DMS 273 (cell line): Measurements from ENCODE around the gene TECTA.
"Not testable (repeated sequence)": the region's sequence is repeated elsewhere in the genome, so short reads cannot be mapped to it uniquely, and the experiment has no call there.

ENCODE experiments used
- DNase-seq: peaks from one replicate; lab custom pipeline; 2025; ENCODE audit not compliant: unreplicated experiment; lab: John Stamatoyannopoulos, UW

The TECTA gene

DNA sequence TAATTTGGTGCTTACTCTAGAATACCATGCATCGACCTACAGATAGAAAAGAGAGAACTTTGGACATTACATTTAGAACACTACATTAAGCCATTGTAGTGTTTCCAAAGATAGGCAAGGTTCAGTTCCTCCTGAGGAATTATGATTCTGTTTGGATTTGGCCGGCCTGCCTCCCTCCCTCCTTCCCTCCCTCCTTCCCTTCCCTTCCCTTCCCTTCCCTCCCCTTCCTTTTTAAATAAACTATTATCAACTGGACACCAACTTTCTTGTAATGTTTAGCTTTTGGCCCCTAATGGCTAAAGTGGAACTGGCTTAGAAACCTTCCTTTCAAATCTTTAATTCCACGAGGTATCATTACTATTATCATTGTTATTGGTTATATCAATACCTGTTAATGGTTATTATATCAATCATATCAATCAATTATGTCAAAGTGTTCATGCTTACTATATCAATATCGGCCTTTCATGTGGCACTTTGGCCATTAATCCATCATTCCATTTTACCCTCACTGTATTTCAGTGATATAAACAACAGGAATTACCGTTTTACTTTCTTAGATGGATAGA, 60.4 kb downstream of the TECTA start:
- DNase-seq: no peak

DNA sequence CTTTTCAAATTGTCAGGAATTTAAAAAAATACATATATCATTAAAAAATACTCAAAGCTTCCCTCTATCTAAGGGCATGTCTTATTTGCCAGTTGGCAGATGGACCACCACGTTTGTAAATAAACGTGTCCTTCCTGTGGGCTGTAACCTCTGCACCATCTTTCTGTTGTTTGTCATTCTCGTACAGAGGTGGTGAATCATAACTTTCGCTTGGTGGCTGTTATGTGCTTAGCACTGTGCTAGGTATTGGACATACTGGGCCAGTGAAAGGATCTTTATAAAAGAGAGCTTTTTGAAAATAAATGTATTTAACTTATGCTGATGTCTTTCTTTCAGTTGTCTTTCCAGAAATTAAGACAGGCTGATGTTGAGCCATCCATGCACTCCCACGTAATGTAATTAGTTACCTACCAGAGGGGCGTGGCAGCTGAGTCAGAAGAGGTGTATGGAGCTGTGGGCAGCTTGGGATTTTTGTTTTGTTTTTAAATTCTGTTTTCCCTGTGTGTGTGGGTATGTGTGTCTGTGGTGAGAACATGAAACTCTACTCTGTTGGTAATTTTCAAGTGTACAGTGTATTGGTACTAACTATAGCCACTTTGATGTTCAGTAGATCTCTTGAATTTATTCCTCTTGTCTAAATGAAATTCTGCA, 62.7 kb downstream of the TECTA start:
- DNase-seq: no peak

DNA sequence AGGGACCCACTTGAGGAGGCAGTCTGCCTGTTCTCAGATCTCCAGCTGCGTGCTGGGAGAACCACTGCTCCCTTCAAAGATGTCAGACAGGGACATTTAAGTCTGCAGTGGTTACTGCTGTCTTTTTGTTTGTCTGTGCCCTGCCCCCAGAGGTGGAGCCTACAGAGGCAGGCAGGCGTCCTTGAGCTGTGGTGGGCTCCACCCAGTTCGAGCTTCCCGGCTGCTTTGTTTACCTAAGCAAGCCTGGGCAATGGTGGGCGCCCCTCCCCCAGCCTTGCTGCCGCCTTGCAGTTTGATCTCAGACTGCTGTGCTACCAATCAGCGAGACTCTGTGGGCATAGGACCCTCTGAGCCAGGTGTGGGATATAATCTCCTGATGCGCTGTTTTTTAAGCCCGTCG, 76.6 kb downstream of the TECTA start:
- DNase-seq: not testable (repeated sequence)

- DNase-seq: no peak
Observed at GRCh38 chr11:121179306-121179705, 78.3 kb downstream of the TECTA start.

GRCh38 chr11:121180183-121180582, 79.1 kb downstream of the TECTA start:
- no peak for DNase-seq

- no peak for DNase-seq
Observed at GRCh38 chr11:121188776-121189175, 87.7 kb downstream of the TECTA start.

- no peak for DNase-seq
Observed at GRCh38 chr11:121191818-121192217, 90.8 kb downstream of the TECTA start.

DNA sequence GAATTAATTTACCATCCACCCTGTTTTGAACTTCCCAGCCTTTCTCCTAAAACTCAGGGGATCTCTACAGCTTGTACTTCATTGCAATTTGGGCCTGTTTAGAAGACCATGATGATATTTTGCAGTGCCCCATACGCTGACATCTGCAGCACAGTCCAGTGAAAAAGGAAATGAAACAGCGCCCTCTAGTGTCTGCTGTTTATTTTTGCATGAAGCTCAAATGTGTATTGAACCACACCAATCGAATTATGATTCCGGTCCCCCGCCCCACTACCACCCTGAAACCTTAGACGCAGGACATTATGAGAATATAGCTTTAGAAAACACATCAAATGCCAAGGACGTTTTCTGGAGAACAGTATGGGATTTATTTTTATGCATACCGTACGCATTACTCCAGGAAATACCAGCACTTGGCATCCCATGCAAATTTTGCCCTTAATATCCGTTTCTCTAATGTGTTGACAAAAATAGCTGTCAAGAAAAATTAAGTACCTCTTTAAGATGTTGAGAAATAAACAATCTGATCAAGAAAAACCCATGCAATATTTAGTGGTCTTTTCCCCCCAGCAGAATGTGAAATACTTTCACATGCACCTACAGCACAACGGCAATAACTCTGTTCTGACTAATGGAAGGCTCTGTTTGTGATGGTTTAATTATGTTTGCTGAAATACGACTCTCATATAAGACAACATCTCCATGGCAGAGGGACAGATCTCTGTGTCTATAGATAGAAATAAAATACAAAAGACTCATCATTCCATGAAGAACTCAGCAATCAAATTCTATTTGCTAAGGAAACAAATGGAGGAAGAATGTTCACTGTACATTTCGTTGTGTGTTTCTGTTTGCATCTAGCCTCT, 93.9 kb downstream of the TECTA start:
- peak; percentile 77 for DNase-seq

GRCh38 chr11:121198491-121198890, 97.4 kb downstream of the TECTA start:
- DNase-seq: no peak

DNA sequence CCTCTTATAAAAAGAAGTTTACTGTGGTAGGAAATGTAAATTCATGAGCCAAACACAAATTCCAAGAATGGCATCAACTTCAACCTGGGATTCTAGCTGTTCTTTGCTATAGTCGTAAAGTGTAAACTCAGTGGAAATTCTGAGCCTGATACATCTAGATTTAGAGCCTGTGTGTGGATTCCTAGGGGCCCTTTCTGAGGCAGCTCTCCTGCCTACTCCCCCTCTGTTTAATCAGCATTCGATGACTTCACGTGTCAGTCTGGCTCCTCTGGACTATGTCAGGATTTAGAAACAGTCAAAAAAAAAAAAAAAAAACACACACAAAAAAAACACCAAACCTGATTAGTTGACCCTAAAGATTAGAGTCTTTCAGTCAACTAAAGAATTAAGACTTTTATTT, 98.5 kb downstream of the TECTA start:
- no peak for DNase-seq

DNA sequence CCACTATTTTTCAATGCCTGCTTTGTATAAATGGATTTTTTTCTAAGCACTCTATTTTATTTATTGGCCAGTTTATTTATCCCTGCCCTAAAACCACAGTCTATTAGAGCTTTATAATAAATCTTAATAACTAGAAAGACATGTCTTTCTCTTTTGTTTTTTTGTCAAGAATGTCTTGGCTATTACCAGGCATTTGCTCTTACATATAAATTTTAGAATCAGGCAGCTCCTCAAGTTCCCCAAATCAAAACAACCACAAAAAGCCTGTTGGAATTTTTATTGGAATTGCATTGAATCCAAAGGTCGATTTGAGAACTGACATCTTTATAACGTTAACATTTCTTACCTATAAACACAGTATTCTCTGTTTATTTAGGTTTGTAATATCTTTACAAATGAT, 105.8 kb downstream of the TECTA start:
- no peak for DNase-seq

- no peak for DNase-seq
Observed at GRCh38 chr11:121207485-121208115, 106.6 kb downstream of the TECTA start.

GRCh38 chr11:121210445-121211080, 109.5 kb downstream of the TECTA start:
- DNase-seq: no peak

DNA sequence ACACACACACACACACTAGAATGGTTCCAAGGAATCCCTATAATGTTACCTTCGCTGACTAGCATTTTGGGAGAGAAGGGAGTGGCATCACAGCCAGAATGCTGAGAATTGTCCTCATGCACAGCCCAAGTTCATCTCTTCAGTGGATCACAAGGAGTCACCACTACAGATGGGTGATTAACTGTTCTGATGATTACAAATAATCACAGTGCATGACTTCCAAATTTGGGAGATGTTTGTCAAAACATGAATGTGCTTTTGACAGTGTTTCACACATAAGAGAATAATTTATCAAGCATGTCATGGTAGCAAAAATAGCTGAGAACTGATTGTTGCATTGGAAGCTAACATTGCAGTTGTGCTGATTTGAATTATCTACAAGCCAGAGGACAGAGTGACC, 110.6 kb downstream of the TECTA start:
- DNase-seq: no peak

DNA sequence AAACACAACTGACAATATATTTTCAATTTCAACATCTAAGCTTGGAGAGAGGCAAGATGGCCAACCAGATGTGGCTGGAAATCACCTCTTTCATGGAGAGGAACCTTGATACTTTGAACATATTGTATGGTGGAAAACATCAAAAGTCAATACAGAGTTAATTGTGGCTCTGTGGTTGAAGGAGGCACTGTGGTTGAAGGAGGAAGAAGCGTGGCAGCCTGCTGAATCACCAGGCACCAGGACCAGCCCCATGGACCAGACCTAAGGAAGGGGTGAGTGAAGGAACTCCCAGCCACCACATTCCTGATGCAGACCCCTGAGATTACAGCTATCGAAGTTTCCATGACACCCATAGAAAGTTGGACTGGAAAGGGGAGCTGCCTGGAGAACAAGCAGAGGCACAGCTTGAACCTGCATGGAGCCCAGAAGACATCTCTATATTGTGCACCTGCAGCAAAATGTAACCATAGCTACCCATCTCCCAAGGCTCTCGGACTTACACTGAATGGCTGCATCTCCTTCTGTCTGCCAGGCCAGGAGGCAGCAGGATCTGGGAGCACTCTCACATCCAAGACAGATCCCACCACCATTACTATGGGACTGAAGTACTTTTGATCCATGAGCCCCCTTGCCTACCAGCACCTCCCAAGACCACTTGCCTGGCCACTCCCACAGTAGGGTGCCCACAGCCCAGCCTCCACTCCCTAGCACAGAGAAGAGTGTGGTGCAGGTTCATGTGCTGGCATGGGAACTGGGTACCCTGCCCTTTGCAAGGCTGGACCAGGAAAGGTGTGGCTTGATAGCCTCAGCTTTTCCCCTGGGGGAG, 111.7 kb downstream of the TECTA start:
- no peak for DNase-seq

DNA sequence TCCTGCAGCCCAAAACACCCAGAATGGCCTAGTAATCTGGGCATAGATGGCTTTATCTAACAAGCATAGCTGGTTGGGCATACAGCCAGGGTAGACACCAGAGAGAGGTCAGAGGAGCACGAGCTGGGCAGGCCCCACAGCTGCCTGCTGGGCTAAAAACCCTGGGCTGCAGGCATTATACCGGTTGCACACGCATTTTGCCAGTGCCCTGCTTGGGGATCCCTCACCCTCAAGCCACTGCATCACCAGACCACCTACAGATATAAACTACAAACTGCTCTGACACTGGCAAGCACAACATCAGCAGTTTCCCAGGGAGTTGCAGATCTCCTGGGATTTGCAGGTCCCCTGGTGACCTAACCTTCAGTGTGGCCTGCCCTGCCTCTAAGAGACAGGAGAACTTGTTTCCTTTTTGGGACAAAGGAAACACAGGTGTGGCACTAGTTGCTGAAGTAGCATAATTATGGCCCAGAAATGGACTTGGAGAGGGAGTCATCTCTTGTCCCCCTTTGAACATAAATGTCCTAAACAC, 112.4 kb downstream of the TECTA start:
- DNase-seq: no peak

- DNase-seq: no peak
Observed at GRCh38 chr11:121214861-121215260, 113.8 kb downstream of the TECTA start.

DNA sequence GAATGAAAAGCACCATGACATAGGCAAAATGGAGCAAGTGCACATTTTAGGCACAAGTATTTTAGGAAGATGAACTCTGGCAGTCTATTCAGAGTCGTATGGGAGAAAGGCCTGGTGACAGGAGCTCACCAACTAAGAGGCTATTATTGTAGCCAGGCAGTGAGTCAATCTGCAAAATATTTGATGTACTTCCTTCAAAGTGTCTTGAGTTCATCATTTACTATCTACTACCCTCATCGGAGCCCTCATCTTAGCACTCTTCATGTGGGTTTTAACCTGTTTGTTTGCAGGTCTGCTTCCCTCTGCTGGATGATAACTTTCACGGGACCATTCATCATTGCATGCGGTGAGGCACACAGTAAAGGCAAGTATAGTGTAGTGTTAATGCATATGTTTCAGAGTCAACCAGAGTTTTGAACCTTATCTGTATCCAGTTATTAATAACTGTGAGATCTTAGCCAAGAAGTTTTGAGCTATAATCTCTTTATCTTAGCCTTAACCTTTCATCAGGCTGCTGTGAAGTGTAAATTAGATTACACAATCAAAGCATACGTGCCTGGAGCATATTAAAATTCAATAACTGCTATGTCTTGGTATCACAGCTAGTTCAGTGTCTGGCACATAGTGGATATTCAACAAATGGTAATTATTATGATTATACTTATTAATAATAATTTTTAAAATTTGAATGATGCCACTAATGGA, 120.6 kb downstream of the TECTA start:
- no peak for DNase-seq

- DNase-seq: no peak
Observed at GRCh38 chr11:121223161-121223560, 122.1 kb downstream of the TECTA start.

GRCh38 chr11:121225382-121225781, 124.3 kb downstream of the TECTA start:
- no peak for DNase-seq
